ENCODE measurements around the gene SLC9A3.

DNA sequence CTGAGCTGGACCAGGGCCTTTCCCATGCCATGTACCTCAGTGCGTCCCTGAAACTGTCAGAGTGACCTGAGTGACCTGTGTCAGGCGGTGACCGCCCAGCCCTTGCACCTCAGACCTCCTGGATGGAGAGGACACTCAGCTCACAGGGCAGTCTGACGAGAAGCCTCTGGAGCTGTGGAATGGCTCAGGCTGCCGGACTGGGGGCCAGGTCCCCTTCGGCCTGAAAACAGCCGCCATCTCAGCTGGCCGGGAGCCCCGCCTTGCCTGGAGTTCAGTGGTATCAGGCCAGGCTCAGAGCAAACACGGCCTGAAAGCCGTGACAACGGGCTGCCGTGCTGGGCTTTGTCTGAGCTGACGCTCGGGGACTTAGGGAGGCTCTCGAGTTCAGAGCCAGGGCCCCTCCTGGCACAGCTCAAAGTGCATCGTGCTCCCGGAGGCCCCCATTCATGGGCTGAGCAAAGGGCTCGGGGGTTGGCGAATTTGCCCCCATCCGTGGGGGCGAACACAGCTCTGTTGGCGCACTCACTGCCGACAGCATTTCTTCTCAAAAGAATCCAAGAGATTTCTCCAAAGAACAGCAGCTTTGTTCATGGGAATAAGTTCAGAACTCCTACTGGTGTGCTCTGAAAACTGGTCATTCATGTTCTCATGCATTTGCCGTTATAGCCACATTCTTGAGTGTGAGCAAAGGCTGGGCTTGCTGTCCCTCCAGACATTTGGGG lies 8.4 kb upstream of the SLC9A3 start:
- TF ChIP-seq, protein P1, sequence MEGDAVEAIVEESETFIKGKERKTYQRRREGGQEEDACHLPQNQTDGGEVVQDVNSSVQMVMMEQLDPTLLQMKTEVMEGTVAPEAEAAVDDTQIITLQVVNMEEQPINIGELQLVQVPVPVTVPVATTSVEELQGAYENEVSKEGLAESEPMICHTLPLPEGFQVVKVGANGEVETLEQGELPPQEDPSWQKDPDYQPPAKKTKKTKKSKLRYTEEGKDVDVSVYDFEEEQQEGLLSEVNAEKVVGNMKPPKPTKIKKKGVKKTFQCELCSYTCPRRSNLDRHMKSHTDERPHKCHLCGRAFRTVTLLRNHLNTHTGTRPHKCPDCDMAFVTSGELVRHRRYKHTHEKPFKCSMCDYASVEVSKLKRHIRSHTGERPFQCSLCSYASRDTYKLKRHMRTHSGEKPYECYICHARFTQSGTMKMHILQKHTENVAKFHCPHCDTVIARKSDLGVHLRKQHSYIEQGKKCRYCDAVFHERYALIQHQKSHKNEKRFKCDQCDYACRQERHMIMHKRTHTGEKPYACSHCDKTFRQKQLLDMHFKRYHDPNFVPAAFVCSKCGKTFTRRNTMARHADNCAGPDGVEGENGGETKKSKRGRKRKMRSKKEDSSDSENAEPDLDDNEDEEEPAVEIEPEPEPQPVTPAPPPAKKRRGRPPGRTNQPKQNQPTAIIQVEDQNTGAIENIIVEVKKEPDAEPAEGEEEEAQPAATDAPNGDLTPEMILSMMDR (IDR thresholded peaks at IDR 0.05): no peak
- no peak for TF ChIP-seq EP300 (IDR thresholded peaks at IDR 0.05)
- TF ChIP-seq POLR2AphosphoS5 (IDR thresholded peaks at IDR 0.05): no peak
